ENCODE results near the gene RHO.
"Not testable (repeated sequence)": the region's sequence is repeated elsewhere in the genome, so short reads cannot be mapped to it uniquely, and the experiment has no call there.

- TF ChIP-seq, protein P1, sequence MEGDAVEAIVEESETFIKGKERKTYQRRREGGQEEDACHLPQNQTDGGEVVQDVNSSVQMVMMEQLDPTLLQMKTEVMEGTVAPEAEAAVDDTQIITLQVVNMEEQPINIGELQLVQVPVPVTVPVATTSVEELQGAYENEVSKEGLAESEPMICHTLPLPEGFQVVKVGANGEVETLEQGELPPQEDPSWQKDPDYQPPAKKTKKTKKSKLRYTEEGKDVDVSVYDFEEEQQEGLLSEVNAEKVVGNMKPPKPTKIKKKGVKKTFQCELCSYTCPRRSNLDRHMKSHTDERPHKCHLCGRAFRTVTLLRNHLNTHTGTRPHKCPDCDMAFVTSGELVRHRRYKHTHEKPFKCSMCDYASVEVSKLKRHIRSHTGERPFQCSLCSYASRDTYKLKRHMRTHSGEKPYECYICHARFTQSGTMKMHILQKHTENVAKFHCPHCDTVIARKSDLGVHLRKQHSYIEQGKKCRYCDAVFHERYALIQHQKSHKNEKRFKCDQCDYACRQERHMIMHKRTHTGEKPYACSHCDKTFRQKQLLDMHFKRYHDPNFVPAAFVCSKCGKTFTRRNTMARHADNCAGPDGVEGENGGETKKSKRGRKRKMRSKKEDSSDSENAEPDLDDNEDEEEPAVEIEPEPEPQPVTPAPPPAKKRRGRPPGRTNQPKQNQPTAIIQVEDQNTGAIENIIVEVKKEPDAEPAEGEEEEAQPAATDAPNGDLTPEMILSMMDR (IDR thresholded peaks at IDR 0.05), result not testable (repeated sequence)
- not testable (repeated sequence) for TF ChIP-seq POLR2A, EP300 (IDR thresholded peaks at IDR 0.05)
These were observed 33.9 kb upstream of the RHO start for GRCh38 chr3:129494499-129494898.
